NB4 (cell line): ENCODE data around the gene RAB1B.

Experiments used
- POLR2A ChIP-seq: IDR thresholded peaks from 2 replicates; pipeline ENCODE4 v1.6.1; 2011; ENCODE audit warnings: mild to moderate bottlenecking; ENCODE audit not compliant: insufficient read length; ENCODE audit errors: extremely low read depth
- TF ChIP-seq, protein P1 (sequence below): IDR thresholded peaks from one replicate; pipeline ENCODE4 v1.5.1; 2012; ENCODE audit warnings: low read depth, low read length
- TF ChIP-seq, protein P2 (sequence below): IDR thresholded peaks from 2 replicates; pipeline ENCODE4 v1.6.1; 2011; ENCODE audit warnings: low read depth, low read length

- no peak for TF ChIP-seq POLR2A
- TF ChIP-seq, protein P1, sequence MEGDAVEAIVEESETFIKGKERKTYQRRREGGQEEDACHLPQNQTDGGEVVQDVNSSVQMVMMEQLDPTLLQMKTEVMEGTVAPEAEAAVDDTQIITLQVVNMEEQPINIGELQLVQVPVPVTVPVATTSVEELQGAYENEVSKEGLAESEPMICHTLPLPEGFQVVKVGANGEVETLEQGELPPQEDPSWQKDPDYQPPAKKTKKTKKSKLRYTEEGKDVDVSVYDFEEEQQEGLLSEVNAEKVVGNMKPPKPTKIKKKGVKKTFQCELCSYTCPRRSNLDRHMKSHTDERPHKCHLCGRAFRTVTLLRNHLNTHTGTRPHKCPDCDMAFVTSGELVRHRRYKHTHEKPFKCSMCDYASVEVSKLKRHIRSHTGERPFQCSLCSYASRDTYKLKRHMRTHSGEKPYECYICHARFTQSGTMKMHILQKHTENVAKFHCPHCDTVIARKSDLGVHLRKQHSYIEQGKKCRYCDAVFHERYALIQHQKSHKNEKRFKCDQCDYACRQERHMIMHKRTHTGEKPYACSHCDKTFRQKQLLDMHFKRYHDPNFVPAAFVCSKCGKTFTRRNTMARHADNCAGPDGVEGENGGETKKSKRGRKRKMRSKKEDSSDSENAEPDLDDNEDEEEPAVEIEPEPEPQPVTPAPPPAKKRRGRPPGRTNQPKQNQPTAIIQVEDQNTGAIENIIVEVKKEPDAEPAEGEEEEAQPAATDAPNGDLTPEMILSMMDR, result no peak
- TF ChIP-seq, protein P2, sequence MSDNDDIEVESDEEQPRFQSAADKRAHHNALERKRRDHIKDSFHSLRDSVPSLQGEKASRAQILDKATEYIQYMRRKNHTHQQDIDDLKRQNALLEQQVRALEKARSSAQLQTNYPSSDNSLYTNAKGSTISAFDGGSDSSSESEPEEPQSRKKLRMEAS, result no peak
These were observed 19.5 kb upstream of the RAB1B start for GRCh38 chr11:66248903-66249302.
